ENCODE measurements around the gene CTBP2. TPM values are rescaled to one million over a fixed set of nuclear protein-coding genes. Genes with fewer than 3 reads are reported as not detected.

The CTBP2 gene
- total and polyA plus RNA-seq, 2 of the 13 experiments (the other 11 are each of a cell fraction or from before 2014, with no cell fraction given), result 0.08 TPM; not detected in 1

DNA sequence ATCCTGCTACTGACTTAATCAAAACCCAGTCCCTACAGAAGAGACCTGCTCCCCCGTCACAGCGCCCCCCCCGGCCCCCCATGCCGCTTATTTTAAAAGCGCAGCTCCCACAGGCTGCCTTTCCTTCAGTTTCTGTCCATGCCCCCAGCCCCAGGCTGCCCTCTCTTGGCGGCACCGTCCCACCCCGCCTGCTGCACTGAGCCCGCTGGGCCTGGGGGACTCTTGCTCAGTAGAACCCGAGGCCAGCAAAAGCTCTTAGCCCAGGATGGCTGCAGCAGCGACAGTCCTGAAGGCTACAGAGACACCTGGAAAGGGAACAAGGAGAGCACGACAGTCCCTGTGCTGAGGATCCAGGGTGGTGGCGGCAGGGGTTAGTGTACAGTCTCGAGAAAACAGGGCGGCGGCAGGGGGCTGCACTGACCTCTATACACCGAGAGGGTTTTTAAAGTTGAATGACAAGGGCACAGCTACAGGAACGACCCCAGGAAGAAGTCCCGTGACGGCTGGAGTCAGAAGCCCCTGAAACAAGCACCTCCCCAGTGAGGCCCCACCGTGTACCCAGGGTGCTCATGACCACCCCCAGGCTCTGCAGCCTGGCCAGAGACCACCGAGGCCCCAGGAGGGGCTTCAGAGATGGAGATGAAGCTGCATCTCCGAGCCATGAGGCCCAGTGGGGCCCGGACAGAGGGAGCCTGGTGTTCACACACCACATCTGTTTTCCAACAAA lies 164.1 kb downstream of the CTBP2 start:
- peaks cover 0 to under 1% of the 10 kb centered on the region in 2 experiments; a peak in 1 of 5 replicates for H3K36me3 ChIP-seq (replicated peaks in 1 of 2; ENCODE audit: control insufficient read depth in 1 of 2, insufficient read depth in 2 of 2, low read length in 2 of 2)
- intact Hi-C loops (cut with micrococcal nuclease; ENCODE audit: unreplicated experiment), result no loop called here
- H3K9me3 ChIP-seq (ENCODE audit: low read length), result no peaks in the 10 kb centered on the region
- in situ Hi-C loops (cut with HindIII; ENCODE audit: extremely low pct_ligation_motif_present, low pct_unique_long_range_greater_than_20kb), result no loop called here
- no peak overlapping the region for H3K27ac ChIP-seq (ENCODE audit: extremely low read length, insufficient read depth, low read length)
- no peak overlapping the region for H3K9ac ChIP-seq (ENCODE audit: insufficient read depth, low read depth, low read length)
- H3K4me3 ChIP-seq (replicated peaks in 1 of 3; ENCODE audit: insufficient read depth in 1 of 3, low read depth in 2 of 3, low read length in 3 of 3), result no peak overlapping the region
- no TSS peak for BruUV-seq (replicated peaks)
- H3K4me1 ChIP-seq (ENCODE audit: insufficient read depth, low read length), result peaks cover 15% of the 10 kb centered on the region
- peaks cover 8 to 38% of the 10 kb centered on the region in 2 experiments; a peak in 3 of 5 replicates for H3K27me3 ChIP-seq (ENCODE audit: control insufficient read depth in 1 of 2, insufficient read depth in 2 of 2, low read length in 2 of 2)
- no peaks in the 10 kb centered on the region; the same call in 1 of the 2 replicates for H4K20me1 ChIP-seq (ENCODE audit: insufficient read depth, low read length)
- ATAC-seq (no peak), FAIRE-seq (no peak), DNase-seq (ENCODE audit: low spot score) (no peak)
- TF ChIP-seq, protein P1, sequence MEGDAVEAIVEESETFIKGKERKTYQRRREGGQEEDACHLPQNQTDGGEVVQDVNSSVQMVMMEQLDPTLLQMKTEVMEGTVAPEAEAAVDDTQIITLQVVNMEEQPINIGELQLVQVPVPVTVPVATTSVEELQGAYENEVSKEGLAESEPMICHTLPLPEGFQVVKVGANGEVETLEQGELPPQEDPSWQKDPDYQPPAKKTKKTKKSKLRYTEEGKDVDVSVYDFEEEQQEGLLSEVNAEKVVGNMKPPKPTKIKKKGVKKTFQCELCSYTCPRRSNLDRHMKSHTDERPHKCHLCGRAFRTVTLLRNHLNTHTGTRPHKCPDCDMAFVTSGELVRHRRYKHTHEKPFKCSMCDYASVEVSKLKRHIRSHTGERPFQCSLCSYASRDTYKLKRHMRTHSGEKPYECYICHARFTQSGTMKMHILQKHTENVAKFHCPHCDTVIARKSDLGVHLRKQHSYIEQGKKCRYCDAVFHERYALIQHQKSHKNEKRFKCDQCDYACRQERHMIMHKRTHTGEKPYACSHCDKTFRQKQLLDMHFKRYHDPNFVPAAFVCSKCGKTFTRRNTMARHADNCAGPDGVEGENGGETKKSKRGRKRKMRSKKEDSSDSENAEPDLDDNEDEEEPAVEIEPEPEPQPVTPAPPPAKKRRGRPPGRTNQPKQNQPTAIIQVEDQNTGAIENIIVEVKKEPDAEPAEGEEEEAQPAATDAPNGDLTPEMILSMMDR (CRISPR knock-in tag; IDR thresholded peaks at IDR 0.05), result peak; percentile 13; the same call in 1 of the 2 replicates
- TF ChIP-seq HNRNPK (IDR thresholded peaks at IDR 0.05; ENCODE audit: low read depth, low read length, poor library complexity, severe bottlenecking) (no peak), AGO2 (optimal IDR thresholded peaks at IDR 0.05; ENCODE audit: low read depth, low read length) (peak; percentile 13)
- no peak overlapping the region for H3K4me2 ChIP-seq (ENCODE audit: low read depth, low read length)
- ChIA-PET CTCF (ENCODE audit: low intra/inter-chr PET ratio, low total read pairs) (no interaction called here), POLR2A (no interaction called here)
- H2AFZ ChIP-seq (ENCODE audit: low read length), result no peak overlapping the region
- H3K79me2 ChIP-seq (ENCODE audit: insufficient read depth, low read length), result no peaks in the 10 kb centered on the region
- 36% methylated on average over 22 of the region's 24 CpGs for WGBS (ENCODE audit: low lambda C conversion rate)

DNA sequence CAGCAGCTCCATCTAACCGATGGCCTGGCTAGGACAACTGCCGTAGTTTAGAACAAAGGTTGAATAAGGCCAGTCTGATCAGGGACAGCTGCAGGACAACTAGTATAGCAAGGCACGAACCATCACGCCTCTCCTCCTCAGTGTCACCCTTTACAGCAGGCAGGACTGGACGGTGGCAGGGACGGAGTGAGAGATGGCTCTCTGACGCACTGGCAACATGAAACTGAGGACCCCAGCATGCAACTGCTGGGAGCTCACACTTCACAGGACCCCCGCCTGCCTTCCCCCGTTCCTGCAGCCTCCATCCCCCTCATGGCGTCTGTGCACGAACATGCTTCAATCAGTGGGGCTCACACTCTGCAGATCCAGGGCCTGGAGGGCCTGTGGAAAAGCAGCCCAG lies 164.8 kb downstream of the CTBP2 start:
- Histone ChIP-seq H3K27me3 (ENCODE audit: control insufficient read depth in 1 of 2, insufficient read depth in 2 of 2, low read length in 2 of 2) (peaks cover 4 to 31% of the 10 kb centered on the region in 2 experiments; a peak in 3 of 5 replicates), H3K9ac (ENCODE audit: insufficient read depth, low read depth, low read length) (no peak overlapping the region), H2AFZ (ENCODE audit: low read length) (no peak overlapping the region), H3K79me2 (ENCODE audit: insufficient read depth, low read length) (no peaks in the 10 kb centered on the region), H3K4me2 (ENCODE audit: low read depth, low read length) (no peak overlapping the region), H3K27ac (ENCODE audit: extremely low read length, insufficient read depth, low read length) (no peak overlapping the region), H3K4me3 (replicated peaks in 1 of 3; ENCODE audit: insufficient read depth in 1 of 3, low read depth in 2 of 3, low read length in 3 of 3) (no peak overlapping the region), H4K20me1 (ENCODE audit: insufficient read depth, low read length) (no peaks in the 10 kb centered on the region; the same call in 1 of the 2 replicates), H3K4me1 (ENCODE audit: insufficient read depth, low read length) (peaks cover 8% of the 10 kb centered on the region), H3K36me3 (replicated peaks in 1 of 2; ENCODE audit: control insufficient read depth in 1 of 2, insufficient read depth in 2 of 2, low read length in 2 of 2) (peaks cover 0 to 2% of the 10 kb centered on the region in 2 experiments; a peak in 1 of 5 replicates), H3K9me3 (ENCODE audit: low read length) (no peaks in the 10 kb centered on the region)
- ChIA-PET CTCF (ENCODE audit: low intra/inter-chr PET ratio, low total read pairs) (no interaction called here), POLR2A (no interaction called here)
- in situ Hi-C loops (cut with HindIII; ENCODE audit: extremely low pct_ligation_motif_present, low pct_unique_long_range_greater_than_20kb), result no loop called here
- DNase-seq (ENCODE audit: low spot score), result no peak
- TF ChIP-seq SP140L (CRISPR knock-in tag; IDR thresholded peaks at IDR 0.05; ENCODE audit: borderline replicate concordance) (no peak), ZFY (CRISPR knock-in tag; IDR thresholded peaks at IDR 0.05) (0 out of 2 replicates have a peak, but pooled peaks have one; percentile 12)
- WGBS (ENCODE audit: low lambda C conversion rate), result 57% methylated on average over 3 of the region's 11 CpGs
- no TSS peak for BruUV-seq (replicated peaks)
- FAIRE-seq, result no peak
- peak; percentile 2; the same call in 2 of the 3 replicates for ATAC-seq
- intact Hi-C loops (cut with micrococcal nuclease; ENCODE audit: unreplicated experiment), result no loop called here

Data from HepG2 (cell line).